PC-3 (cell line): ENCODE measurements around the gene TEDC1.

Experiments
- CTCF ChIP-seq: fragments of 300-600 bp; sonication (generic); conservative IDR thresholded peaks from 2 replicates; pipeline ENCODE4 v1.5.1; 2017; ENCODE audit warnings: antibody characterized with exemption, low read depth, mild to moderate bottlenecking, low read length
- EZH2 ChIP-seq: fragments of 300-600 bp; sonication (generic); IDR thresholded peaks from one replicate; pipeline ENCODE4 v1.6.1; 2017; ENCODE audit warnings: antibody characterized with exemption, mild to moderate bottlenecking, low read length; ENCODE audit not compliant: unreplicated experiment
- EZH2phosphoT487 ChIP-seq: fragments of 300-600 bp; sonication (generic); IDR thresholded peaks from 2 replicates; pipeline ENCODE4 v1.6.1; 2018; ENCODE audit warnings: mild to moderate bottlenecking, antibody characterized with exemption, low read length, borderline replicate concordance

- TF ChIP-seq CTCF: no peak
- TF ChIP-seq EZH2: no peak
- no peak for TF ChIP-seq EZH2phosphoT487
These were observed 11.6 kb downstream of the TEDC1 start for GRCh38 chr14:105502446-105503295.
